ENCODE measurements around the gene USP22. TPM values are rescaled to one million over a fixed set of nuclear protein-coding genes. Genes with fewer than 3 reads are reported as not detected.

USP22 gene
- total and polyA plus RNA-seq, 4 donors = 21.5 to 168 (median 86.2) TPM

DNA sequence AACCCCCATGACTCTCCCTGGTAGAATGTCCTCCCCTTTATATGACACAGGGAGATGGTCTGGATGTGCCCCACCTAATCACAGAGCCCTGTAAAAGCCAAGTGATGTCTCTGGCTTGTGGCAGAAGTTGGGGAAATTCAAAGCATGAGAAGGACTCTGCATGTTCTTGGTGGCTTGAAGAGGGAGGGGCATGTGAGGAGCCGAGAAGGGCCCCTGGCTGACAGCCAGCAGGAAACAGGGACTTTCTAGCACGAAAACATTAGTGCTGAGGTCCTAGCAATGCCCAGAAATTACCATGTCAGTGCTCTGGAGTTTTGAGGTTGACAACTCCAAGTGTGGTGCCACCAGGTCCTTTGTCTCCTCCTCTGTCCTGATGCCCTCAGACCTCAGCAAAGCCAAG, 75.9 kb downstream of the USP22 start:
- ATAC-seq (ENCODE audit: low FRiP score) = no peak
- Histone ChIP-seq H3K4me3 (ENCODE audit: low read length in 2 of 2) (no peak overlapping the region), H3K36me3 (ENCODE audit: control insufficient read depth in 1 of 2, insufficient read depth in 2 of 2, low read length in 1 of 2) (no peaks in the 10 kb centered on the region), H3K4me1 (ENCODE audit: control insufficient read depth in 1 of 2, insufficient read depth in 2 of 2, low read length in 2 of 2) (no peaks in the 10 kb centered on the region), H3K9me3 (ENCODE audit: control insufficient read depth, low read length) (no peaks in the 10 kb centered on the region), H3K27me3 (ENCODE audit: control insufficient read depth in 1 of 2, insufficient read depth in 2 of 2, low read length in 1 of 2) (no peaks in the 10 kb centered on the region), H3K27ac (ENCODE audit: low read depth in 1 of 2, low read length in 2 of 2) (no peak overlapping the region)
- intact Hi-C loops (cut with DNase I) = no loop called here
- WGBS, 2 donors = 4 to 5% methylated on average over 2 of the region's 2 CpGs
- DNase-seq = no peak

DNA sequence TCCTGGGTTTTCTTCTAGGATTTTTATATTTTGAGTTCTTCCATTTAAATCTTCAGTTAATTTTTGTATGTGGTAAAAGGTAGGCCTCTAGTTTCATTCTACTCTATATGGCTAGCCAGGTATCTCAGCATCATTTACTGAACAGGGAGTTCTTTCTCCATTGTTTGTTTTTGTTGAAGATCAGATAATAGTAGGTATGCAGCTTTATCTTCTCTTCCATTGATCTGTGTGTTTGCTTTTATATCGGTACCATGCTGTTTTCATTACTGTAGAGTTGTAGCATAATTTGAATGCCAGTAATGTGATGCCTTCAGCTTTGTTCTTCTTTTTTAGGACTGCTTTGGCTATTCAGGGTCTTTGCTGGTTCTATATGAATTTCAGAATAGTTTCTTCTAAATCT, 77.3 kb downstream of the USP22 start:
- WGBS, 2 donors = 76 to 83% methylated on average over 1 of the region's 1 CpG
- Histone ChIP-seq H3K27ac (ENCODE audit: low read depth in 1 of 2, low read length in 2 of 2) (no peak overlapping the region), H3K36me3 (ENCODE audit: control insufficient read depth in 1 of 2, insufficient read depth in 2 of 2, low read length in 1 of 2) (no peaks in the 10 kb centered on the region), H3K4me3 (ENCODE audit: low read length in 2 of 2) (no peak overlapping the region), H3K27me3 (ENCODE audit: control insufficient read depth in 1 of 2, insufficient read depth in 2 of 2, low read length in 1 of 2) (no peaks in the 10 kb centered on the region), H3K9me3 (ENCODE audit: control insufficient read depth, low read length) (no peaks in the 10 kb centered on the region), H3K4me1 (ENCODE audit: control insufficient read depth in 1 of 2, insufficient read depth in 2 of 2, low read length in 2 of 2) (no peaks in the 10 kb centered on the region)
- intact Hi-C loops (cut with DNase I) = no loop called here
- DNase-seq (no peak), ATAC-seq (ENCODE audit: low FRiP score) (no peak)

DNA sequence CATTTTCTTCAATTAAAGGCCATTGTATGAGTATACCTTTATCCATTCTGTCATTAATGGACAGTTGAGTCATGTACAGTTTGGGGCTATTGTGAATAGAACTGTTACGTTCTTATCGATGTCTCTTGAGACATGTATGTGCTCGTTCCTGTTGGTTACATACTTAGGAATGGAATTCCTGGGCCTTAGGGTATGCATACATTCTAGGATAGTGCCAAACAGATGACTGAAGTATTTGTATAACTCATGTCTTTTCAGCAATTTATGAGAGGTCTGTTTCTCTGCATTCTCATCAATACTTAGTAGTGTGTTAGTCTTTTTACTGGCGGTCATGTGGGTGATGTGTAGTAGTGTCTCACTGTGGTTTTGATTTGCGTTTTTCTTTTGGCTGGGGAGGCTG, 81.2 kb downstream of the USP22 start:
- intact Hi-C loops (cut with DNase I) = no loop called here
- ATAC-seq (ENCODE audit: low FRiP score) (no peak), DNase-seq (no peak)
- WGBS, 2 donors = 26 to 39% methylated on average over 5 of the region's 5 CpGs
- Histone ChIP-seq H3K9me3 (ENCODE audit: control insufficient read depth, low read length) (no peaks in the 10 kb centered on the region), H3K4me3 (ENCODE audit: low read length in 2 of 2) (no peak overlapping the region), H3K27ac (ENCODE audit: low read depth in 1 of 2, low read length in 2 of 2) (no peak overlapping the region), H3K4me1 (ENCODE audit: control insufficient read depth in 1 of 2, insufficient read depth in 2 of 2, low read length in 2 of 2) (no peaks in the 10 kb centered on the region), H3K27me3 (ENCODE audit: control insufficient read depth in 1 of 2, insufficient read depth in 2 of 2, low read length in 1 of 2) (no peaks in the 10 kb centered on the region), H3K36me3 (ENCODE audit: control insufficient read depth in 1 of 2, insufficient read depth in 2 of 2, low read length in 1 of 2) (no peaks in the 10 kb centered on the region)

DNA sequence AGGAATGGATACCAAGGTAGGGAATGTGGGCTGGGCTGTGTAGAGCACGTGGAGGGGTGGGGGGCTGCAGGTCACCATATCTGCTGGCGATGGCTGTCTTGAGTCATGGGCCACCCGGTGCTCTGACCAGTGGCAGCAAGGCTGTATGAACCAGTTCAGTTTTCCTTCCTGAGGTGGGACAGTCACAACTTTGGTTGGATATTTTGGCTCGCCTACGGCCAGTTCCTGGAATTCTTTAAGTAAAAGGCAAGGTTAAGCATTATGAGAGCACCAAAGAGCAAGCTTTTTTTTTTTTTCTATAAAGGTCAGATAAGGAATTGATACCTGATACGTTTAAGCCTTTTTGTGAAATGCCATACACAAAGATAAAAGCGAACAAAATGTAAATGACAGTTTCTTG, 81.9 kb downstream of the USP22 start:
- DNase-seq (no peak), ATAC-seq (ENCODE audit: low FRiP score) (no peak)
- 81% methylated on average over 7 of the region's 7 CpGs for WGBS, 2 donors
- Histone ChIP-seq H3K36me3 (ENCODE audit: control insufficient read depth in 1 of 2, insufficient read depth in 2 of 2, low read length in 1 of 2) (no peaks in the 10 kb centered on the region), H3K27me3 (ENCODE audit: control insufficient read depth in 1 of 2, insufficient read depth in 2 of 2, low read length in 1 of 2) (no peaks in the 10 kb centered on the region), H3K4me1 (ENCODE audit: control insufficient read depth in 1 of 2, insufficient read depth in 2 of 2, low read length in 2 of 2) (no peaks in the 10 kb centered on the region), H3K27ac (ENCODE audit: low read depth in 1 of 2, low read length in 2 of 2) (no peak overlapping the region), H3K9me3 (ENCODE audit: control insufficient read depth, low read length) (no peaks in the 10 kb centered on the region), H3K4me3 (ENCODE audit: low read length in 2 of 2) (no peak overlapping the region)
- intact Hi-C loops (cut with DNase I) = no loop called here

DNA sequence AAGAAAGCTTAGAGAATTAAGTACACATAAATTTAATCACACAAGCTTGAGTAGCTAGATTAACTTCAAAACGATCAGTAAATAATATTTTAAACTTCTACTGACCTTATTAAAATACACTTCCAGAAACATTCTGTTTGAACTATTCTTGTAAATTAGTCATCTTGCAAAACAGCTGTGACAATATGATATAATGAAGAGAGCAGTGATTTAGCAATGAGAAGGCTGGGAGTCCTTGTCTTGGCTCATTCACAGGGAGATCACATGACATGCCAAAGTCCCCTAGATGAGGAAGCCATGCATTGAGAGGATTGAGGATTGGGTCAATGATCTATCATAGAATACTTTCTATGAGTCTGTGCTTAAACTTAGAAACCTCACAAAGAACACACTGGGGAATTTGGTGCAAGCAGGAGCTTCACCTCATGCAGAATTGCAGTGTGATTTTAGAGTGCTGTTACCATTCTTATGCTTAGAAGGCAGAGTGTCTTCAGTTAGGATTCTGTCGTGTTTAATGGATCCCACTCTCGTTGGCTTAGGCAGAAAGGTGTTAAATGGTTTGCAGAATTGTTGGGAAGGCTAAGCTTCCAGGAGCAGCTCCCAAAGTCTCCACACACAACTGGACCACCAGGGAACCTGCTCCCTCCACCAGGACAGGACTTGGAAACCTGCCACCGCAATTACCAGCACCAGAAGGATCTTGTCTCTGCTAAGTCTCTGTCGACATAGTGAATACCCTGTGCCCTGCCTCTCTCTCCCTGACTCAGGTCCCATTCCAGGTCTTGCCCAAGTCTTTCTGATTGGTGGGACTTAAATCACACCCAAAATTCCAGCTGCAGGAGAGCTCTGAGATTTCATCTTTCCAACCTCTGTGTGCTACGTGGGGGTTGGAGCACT, 87.1 kb downstream of the USP22 start:
- no peak overlapping the region for H3K27ac ChIP-seq (ENCODE audit: low read depth in 1 of 2, low read length in 2 of 2)
- peak; percentile 70 for ATAC-seq (ENCODE audit: low FRiP score)

DNA sequence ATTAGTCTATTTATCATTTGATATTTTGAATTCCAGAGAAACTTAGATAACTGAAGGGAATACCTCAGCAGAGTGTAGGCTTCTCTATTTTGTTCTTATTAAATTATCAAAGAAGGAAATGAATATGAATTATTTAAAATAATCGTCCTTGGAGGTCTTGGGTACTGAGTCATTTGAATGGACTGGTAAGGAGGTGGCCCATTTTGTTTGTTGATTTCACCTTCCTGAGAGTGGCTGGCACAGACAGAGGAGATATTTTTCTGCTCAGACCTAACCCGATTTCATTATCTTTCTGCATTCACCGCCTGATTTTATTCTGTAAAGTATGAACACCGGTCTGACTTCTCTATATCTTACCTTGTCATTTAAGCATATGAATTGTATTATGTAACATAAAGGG, 88.0 kb downstream of the USP22 start:
- H3K4me3 ChIP-seq (ENCODE audit: low read length in 2 of 2) = no peak overlapping the region
- H3K4me1 ChIP-seq (ENCODE audit: control insufficient read depth in 1 of 2, insufficient read depth in 2 of 2, low read length in 2 of 2) = no peaks in the 10 kb centered on the region
- intact Hi-C loops (cut with DNase I) = no loop called here
- no peaks in the 10 kb centered on the region for H3K9me3 ChIP-seq (ENCODE audit: control insufficient read depth, low read length)
- 76 to 79% methylated on average over 4 of the region's 4 CpGs for WGBS, 2 donors
- no peak overlapping the region for H3K27ac ChIP-seq (ENCODE audit: low read depth in 1 of 2, low read length in 2 of 2)
- ATAC-seq (ENCODE audit: low FRiP score) (no peak), DNase-seq (no peak)
- no peaks in the 10 kb centered on the region for H3K27me3 ChIP-seq (ENCODE audit: control insufficient read depth in 1 of 2, insufficient read depth in 2 of 2, low read length in 1 of 2)
- H3K36me3 ChIP-seq (ENCODE audit: control insufficient read depth in 1 of 2, insufficient read depth in 2 of 2, low read length in 1 of 2) = no peaks in the 10 kb centered on the region

More for the DNA sequence above, 87.1 kb downstream of the USP22 start:
- WGBS, 2 donors = 56 to 59% methylated on average over 6 of the region's 6 CpGs
- Histone ChIP-seq H3K9me3 (ENCODE audit: control insufficient read depth, low read length) (no peaks in the 10 kb centered on the region), H3K4me3 (ENCODE audit: low read length in 2 of 2) (no peak overlapping the region), H3K27me3 (ENCODE audit: control insufficient read depth in 1 of 2, insufficient read depth in 2 of 2, low read length in 1 of 2) (no peaks in the 10 kb centered on the region), H3K36me3 (ENCODE audit: control insufficient read depth in 1 of 2, insufficient read depth in 2 of 2, low read length in 1 of 2) (no peaks in the 10 kb centered on the region), H3K4me1 (ENCODE audit: control insufficient read depth in 1 of 2, insufficient read depth in 2 of 2, low read length in 2 of 2) (no peaks in the 10 kb centered on the region)
- intact Hi-C loops (cut with DNase I) = no loop called here
- DNase-seq = no peak

DNA sequence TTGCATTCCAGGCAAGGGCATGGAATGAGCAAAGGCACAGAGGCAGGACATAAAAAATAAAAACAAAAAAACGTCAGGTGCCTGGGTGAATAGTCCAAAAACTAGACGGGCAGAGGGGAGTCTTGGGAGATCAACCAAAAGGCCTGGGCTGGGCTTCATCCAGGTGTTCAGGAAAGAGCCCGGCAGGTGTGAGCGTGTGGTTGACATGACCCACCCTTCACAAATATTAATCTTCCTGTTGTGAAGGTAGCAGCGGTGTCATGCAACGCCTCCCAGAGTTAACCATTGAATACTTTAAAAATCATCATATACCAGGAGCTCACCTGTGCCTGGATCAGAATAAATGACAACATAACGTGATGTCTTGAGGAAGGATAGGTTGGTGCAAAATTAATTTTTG, 90.6 kb downstream of the USP22 start:
- H3K4me3 ChIP-seq (ENCODE audit: low read length in 2 of 2) = no peak overlapping the region
- WGBS, 2 donors = 71 to 77% methylated on average over 7 of the region's 7 CpGs
- no peaks in the 10 kb centered on the region for H3K9me3 ChIP-seq (ENCODE audit: control insufficient read depth, low read length)
- no peaks in the 10 kb centered on the region for H3K36me3 ChIP-seq (ENCODE audit: control insufficient read depth in 1 of 2, insufficient read depth in 2 of 2, low read length in 1 of 2)
- no peak overlapping the region for H3K27ac ChIP-seq (ENCODE audit: low read depth in 1 of 2, low read length in 2 of 2)
- DNase-seq (no peak), ATAC-seq (ENCODE audit: low FRiP score) (no peak)
- no peaks in the 10 kb centered on the region for H3K27me3 ChIP-seq (ENCODE audit: control insufficient read depth in 1 of 2, insufficient read depth in 2 of 2, low read length in 1 of 2)
- intact Hi-C loops (cut with DNase I) = no loop called here
- H3K4me1 ChIP-seq (ENCODE audit: control insufficient read depth in 1 of 2, insufficient read depth in 2 of 2, low read length in 2 of 2) = no peaks in the 10 kb centered on the region

Other genes starting within 250 kb of the USP22 start
- gene DHRS7B, start 84.0 kb upstream of the USP22 start, total RNA-seq = 10 to 100 TPM; 16.9 to 21.8 TPM
- 10 to 100 TPM in 1 of 2 donors, 1 to 10 TPM in 1; 8.1 to 19.5 TPM for gene DHRS7B, start 84.0 kb upstream of the USP22 start, polyA plus RNA-seq
- gene TMEM11, start 171.2 kb upstream of the USP22 start, total RNA-seq = 10 to 100 TPM; 16.8 to 17.7 TPM
- gene TMEM11, start 171.2 kb upstream of the USP22 start, polyA plus RNA-seq = 10 to 100 TPM; 18.1 to 24.5 TPM
- 10 to 100 TPM in 1 of 2 donors, 1 to 10 TPM in 1; 7.2 to 13.4 TPM for gene NATD1, start 210.4 kb upstream of the USP22 start, total RNA-seq
- gene NATD1, start 210.4 kb upstream of the USP22 start, polyA plus RNA-seq = 1 to 10 TPM; 3.6 to 6.2 TPM
- gene MAP2K3, start 241.7 kb upstream of the USP22 start, total RNA-seq = 10 to 100 TPM; 58.7 to 82.6 TPM
- 10 to 100 TPM; 21.8 to 41.4 TPM for gene MAP2K3, start 241.7 kb upstream of the USP22 start, polyA plus RNA-seq